Caco-2 (cell line): Measurements from ENCODE around the gene DOCK6. TPM values are rescaled to one million over a fixed set of nuclear protein-coding genes. Genes with fewer than 3 reads are reported as not detected.

Experiments
- Bru-seq: library from RNA; stranded (reverse); fragments of 400-500 nt; gene quantifications from one replicate; lab custom pipeline; 2021; lab: Mats Ljungman, UMichigan
- BruChase-seq, 2 experiments: library from RNA; stranded (reverse); fragments of 400-500 nt; gene quantifications; one replicate each; lab custom pipeline; 2021; lab: Mats Ljungman, UMichigan
- BruUV-seq: library from RNA; stranded (reverse); fragments of 400-500 nt; replicated peaks from 2 replicates; lab custom pipeline; 2021; lab: Mats Ljungman, UMichigan
- CTCF ChIA-PET: fragments of 300-600 bp; sonication (Branson Sonifier 250); formaldehyde crosslinking; loops from one replicate; lab custom pipeline; 2022; ENCODE audit warnings: antibody characterized with exemption; lab: Charles Lee
- POLR2A ChIA-PET: fragments of 300-600 bp; sonication (Branson Sonifier 250); formaldehyde crosslinking; loops from one replicate; lab custom pipeline; 2022; ENCODE audit warnings: antibody characterized with exemption; lab: Charles Lee
- DNase-seq, 2 experiments: peaks; one replicate each; pipeline versions ENCODE4 v3.0.0 to v3.0.0-alpha.2; 2020 to 2022
- H3K27me3 ChIP-seq: replicated peaks from 2 replicates; pipeline ENCODE4 v1.6.0; 2011; ENCODE audit warnings: low read length; ENCODE audit not compliant: control insufficient read depth, insufficient read depth
- H3K36me3 ChIP-seq: 2 replicates; pipeline ENCODE4 v1.5.1; 2011; ENCODE audit warnings: low read length; ENCODE audit not compliant: control insufficient read depth, insufficient read depth
- H3K4me1 ChIP-seq: fragments of 250-450 bp; sonication (Bioruptor Pico); 2 replicates; pipeline ENCODE4 v1.5.1; 2020; ENCODE audit warnings: mild to moderate bottlenecking
- H3K4me3 ChIP-seq: 2 replicates; pipeline ENCODE4 v1.5.1; 2011; ENCODE audit warnings: low read depth, mild to moderate bottlenecking, control low read depth, low read length
- H3K9me3 ChIP-seq: fragments of 250-450 bp; sonication (Bioruptor Pico); 2 replicates; pipeline ENCODE4 v1.5.1; 2020; ENCODE audit warnings: mild to moderate bottlenecking, moderate library complexity
- H3K27ac Mint-ChIP-seq: one replicate; pipeline ENCODE4 v1.8.0; 2022; ENCODE audit warnings: mixed read lengths; ENCODE audit not compliant: unreplicated experiment
- H3K27me3 Mint-ChIP-seq: one replicate; pipeline ENCODE4 v1.8.0; 2022; ENCODE audit warnings: mixed read lengths; ENCODE audit not compliant: insufficient read depth, unreplicated experiment
- H3K36me3 Mint-ChIP-seq: one replicate; pipeline ENCODE4 v1.8.0; 2022; ENCODE audit warnings: mild to moderate bottlenecking, mixed read lengths; ENCODE audit not compliant: insufficient read depth, unreplicated experiment
- H3K4me1 Mint-ChIP-seq: one replicate; pipeline ENCODE4 v1.8.0; 2022; ENCODE audit warnings: low read depth, mixed read lengths; ENCODE audit not compliant: unreplicated experiment
- H3K4me3 Mint-ChIP-seq: one replicate; pipeline ENCODE4 v1.8.0; 2022; ENCODE audit warnings: mild to moderate bottlenecking, moderate library complexity, mixed read lengths; ENCODE audit not compliant: unreplicated experiment
- H3K9me3 Mint-ChIP-seq: one replicate; pipeline ENCODE4 v1.8.0; 2022; ENCODE audit warnings: mixed read lengths; ENCODE audit not compliant: unreplicated experiment
- intact Hi-C: fragments of 100-400 bp; cut with micrococcal nuclease; formaldehyde crosslinking; loops from one replicate; pipeline ENCODE4 v1.10.0; 2022; ENCODE audit not compliant: unreplicated experiment
- long read RNA-seq: library from polyadenylated mRNA; stranded (forward); transcript quantifications from one replicate; pipeline ENCODE4 v2.0.0, GENCODE V29; 2022
- total RNA-seq: library from RNA; stranded (reverse); gene quantifications from 2 replicates; pipeline ENCODE4 v1.2.3, GENCODE V29; 2022
- TF ChIP-seq, protein P1 (sequence below), 2 experiments: fragments of 200-600 bp in 1 of 2; IDR thresholded peaks; 1 replicate in 1 of 2; 2 replicates in 1 of 2; pipeline versions ENCODE4 v1.5.1 to v1.8.0; 2011 to 2022; ENCODE audit warnings: antibody characterized with exemption in 1 of 2, control low read depth in 1 of 2, inconsistent platforms in 1 of 2, low read depth in 1 of 2, low read length in 1 of 2, mild to moderate bottlenecking in 1 of 2, moderate library complexity in 1 of 2; ENCODE audit not compliant: insufficient read depth in 1 of 2, severe bottlenecking in 1 of 2, unreplicated experiment in 1 of 2

Gene DOCK6, protein sequence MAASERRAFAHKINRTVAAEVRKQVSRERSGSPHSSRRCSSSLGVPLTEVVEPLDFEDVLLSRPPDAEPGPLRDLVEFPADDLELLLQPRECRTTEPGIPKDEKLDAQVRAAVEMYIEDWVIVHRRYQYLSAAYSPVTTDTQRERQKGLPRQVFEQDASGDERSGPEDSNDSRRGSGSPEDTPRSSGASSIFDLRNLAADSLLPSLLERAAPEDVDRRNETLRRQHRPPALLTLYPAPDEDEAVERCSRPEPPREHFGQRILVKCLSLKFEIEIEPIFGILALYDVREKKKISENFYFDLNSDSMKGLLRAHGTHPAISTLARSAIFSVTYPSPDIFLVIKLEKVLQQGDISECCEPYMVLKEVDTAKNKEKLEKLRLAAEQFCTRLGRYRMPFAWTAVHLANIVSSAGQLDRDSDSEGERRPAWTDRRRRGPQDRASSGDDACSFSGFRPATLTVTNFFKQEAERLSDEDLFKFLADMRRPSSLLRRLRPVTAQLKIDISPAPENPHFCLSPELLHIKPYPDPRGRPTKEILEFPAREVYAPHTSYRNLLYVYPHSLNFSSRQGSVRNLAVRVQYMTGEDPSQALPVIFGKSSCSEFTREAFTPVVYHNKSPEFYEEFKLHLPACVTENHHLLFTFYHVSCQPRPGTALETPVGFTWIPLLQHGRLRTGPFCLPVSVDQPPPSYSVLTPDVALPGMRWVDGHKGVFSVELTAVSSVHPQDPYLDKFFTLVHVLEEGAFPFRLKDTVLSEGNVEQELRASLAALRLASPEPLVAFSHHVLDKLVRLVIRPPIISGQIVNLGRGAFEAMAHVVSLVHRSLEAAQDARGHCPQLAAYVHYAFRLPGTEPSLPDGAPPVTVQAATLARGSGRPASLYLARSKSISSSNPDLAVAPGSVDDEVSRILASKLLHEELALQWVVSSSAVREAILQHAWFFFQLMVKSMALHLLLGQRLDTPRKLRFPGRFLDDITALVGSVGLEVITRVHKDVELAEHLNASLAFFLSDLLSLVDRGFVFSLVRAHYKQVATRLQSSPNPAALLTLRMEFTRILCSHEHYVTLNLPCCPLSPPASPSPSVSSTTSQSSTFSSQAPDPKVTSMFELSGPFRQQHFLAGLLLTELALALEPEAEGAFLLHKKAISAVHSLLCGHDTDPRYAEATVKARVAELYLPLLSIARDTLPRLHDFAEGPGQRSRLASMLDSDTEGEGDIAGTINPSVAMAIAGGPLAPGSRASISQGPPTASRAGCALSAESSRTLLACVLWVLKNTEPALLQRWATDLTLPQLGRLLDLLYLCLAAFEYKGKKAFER (N-terminal part only)
- total RNA-seq (84.1 and 94.3 TPM in 2 replicates), Bru-seq, nascent RNA (percentile 54 among the genes with signal in this experiment), BruChase-seq, experiment 1, labeled RNA remaining after a 2-hour chase (percentile 59 among the genes with signal in this experiment), BruChase-seq, experiment 2, labeled RNA remaining after a 6-hour chase (percentile 70 among the genes with signal in this experiment)
- long read RNA-seq, partial matches to known transcripts, result 12 of 32 reads
- long read RNA-seq, other reads (novel, unspliced or antisense), result 19 of 32 reads

DNA sequence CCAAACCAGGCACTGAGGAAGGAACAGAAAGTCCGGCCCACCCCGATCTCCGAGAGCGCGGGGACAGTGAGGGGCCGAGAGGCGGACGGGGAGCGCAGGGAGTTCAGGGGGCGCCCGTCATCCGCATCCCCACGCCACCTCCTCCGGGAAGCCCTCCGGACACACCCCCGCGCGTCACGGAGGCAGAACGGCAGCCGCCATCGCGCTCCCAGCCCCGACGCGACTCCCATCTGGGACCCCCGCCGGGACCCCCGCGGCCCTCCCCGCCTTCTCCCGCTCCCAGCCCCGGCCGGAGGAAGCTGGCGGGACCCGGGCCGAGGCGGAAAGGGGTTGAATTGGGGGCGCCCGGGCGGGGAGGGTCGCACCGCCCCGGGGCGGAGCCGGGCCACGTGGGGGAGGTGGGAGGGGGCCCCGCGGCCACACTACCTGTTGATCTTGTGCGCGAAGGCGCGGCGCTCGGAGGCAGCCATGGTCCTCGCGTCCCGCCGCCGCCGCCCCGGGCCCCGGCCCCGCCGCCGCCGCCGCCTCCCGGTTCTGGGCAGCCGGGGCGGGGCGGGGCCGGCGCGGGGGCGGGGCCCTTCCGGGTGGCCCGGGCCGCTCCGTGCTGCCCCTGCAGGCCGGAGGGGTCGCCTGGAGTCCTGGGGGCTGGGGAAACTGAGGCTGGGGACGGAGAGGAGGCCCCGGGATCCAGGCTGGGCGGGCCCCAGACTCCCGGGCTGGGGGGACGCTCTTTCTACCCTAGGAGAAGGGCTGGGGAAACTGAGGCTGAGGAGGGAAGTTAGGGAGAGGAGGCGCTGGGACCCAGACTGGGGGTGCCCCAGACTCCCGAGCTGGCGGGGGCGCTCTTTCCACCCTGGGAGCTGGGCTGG, at the start of gene DOCK6:
Gene DOCK6, minus strand, starts transcription at position 554 of the 869 bp plus-strand sequence. Its CDS starts 84 bp downstream, at position 470.
- peaks cover 20% of the 10 kb centered on the region for H3K36me3 Mint-ChIP-seq
- no peaks in the 10 kb centered on the region for H3K9me3 ChIP-seq
- H3K27me3 ChIP-seq, result no peaks in the 10 kb centered on the region
- no peaks in the 10 kb centered on the region for H3K27me3 Mint-ChIP-seq
- TF ChIP-seq, protein P1, sequence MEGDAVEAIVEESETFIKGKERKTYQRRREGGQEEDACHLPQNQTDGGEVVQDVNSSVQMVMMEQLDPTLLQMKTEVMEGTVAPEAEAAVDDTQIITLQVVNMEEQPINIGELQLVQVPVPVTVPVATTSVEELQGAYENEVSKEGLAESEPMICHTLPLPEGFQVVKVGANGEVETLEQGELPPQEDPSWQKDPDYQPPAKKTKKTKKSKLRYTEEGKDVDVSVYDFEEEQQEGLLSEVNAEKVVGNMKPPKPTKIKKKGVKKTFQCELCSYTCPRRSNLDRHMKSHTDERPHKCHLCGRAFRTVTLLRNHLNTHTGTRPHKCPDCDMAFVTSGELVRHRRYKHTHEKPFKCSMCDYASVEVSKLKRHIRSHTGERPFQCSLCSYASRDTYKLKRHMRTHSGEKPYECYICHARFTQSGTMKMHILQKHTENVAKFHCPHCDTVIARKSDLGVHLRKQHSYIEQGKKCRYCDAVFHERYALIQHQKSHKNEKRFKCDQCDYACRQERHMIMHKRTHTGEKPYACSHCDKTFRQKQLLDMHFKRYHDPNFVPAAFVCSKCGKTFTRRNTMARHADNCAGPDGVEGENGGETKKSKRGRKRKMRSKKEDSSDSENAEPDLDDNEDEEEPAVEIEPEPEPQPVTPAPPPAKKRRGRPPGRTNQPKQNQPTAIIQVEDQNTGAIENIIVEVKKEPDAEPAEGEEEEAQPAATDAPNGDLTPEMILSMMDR (IDR thresholded peaks at IDR 0.05; ENCODE audit: insufficient read depth in 1 of 2, low read depth in 1 of 2, low read length in 1 of 2, severe bottlenecking in 1 of 2, unreplicated experiment in 1 of 2), result peak; percentile 47 to 59
- peak in 1 of 2 experiments; percentile 59 for DNase-seq
- intact Hi-C loops, result no loop called here
- peak within 1 kb of the TSS; percentile 71 for H3K4me3 Mint-ChIP-seq
- no peaks in the 10 kb centered on the region for H3K36me3 ChIP-seq
- peaks cover 39% of the 10 kb centered on the region for H3K4me1 ChIP-seq
- CTCF ChIA-PET, result interaction anchor here (0.6 to 1.0 kb wide), 2 partner anchors 11 to 64 kb away, joined by 4 read pairs; no protein-coding TSS in a partner anchor
- H3K4me1 Mint-ChIP-seq, result peaks cover 30% of the 10 kb centered on the region
- no TSS peak for BruUV-seq
- H3K27ac Mint-ChIP-seq, result peak within 1 kb of the TSS; percentile 61
- POLR2A ChIA-PET, result no interaction called here
- no peaks in the 10 kb centered on the region for H3K9me3 Mint-ChIP-seq
- H3K4me3 ChIP-seq, result peak within 1 kb of the TSS; percentile 75

DNA sequence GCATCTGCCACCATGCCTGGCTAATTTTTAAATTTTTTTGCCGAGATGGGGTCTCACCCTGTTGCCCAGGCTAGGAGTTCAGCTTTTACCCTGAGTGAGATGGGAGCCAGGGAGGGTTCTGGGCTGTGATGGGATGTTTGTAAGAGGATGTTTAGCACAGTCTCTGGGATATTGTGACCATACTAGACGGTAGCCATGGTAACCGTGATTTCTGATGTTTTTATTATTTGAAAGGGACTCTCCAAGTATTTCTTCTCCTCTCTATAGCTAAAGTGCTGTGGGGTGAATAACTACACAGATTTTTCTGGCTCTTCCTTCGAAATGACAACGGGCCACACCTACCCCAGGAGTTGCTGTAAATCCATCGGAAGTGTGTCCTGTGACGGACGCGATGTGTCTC, 44.0 kb upstream of the DOCK6 start:
- CTCF ChIA-PET, result no interaction called here
- POLR2A ChIA-PET, result no interaction called here
- no peak overlapping the region for H3K27ac Mint-ChIP-seq
- no peaks in the 10 kb centered on the region for H3K4me1 Mint-ChIP-seq
- H3K36me3 ChIP-seq, result no peaks in the 10 kb centered on the region
- no peaks in the 10 kb centered on the region for H3K27me3 ChIP-seq
- intact Hi-C loops, result no loop called here
- BruUV-seq, result no TSS peak
- no peaks in the 10 kb centered on the region for H3K36me3 Mint-ChIP-seq
- no peaks in the 10 kb centered on the region for H3K9me3 Mint-ChIP-seq
- H3K27me3 Mint-ChIP-seq, result no peaks in the 10 kb centered on the region
- no peak overlapping the region for H3K4me3 ChIP-seq
- no peak for DNase-seq
- no peaks in the 10 kb centered on the region for H3K9me3 ChIP-seq
- H3K4me1 ChIP-seq, result no peaks in the 10 kb centered on the region
- H3K4me3 Mint-ChIP-seq, result no peak overlapping the region
- TF ChIP-seq, protein P1 (IDR thresholded peaks at IDR 0.05; ENCODE audit: insufficient read depth in 1 of 2, low read depth in 1 of 2, low read length in 1 of 2, severe bottlenecking in 1 of 2, unreplicated experiment in 1 of 2), result no peak
